MCF 10A (cell line): ENCODE results near the gene RNF213. TPM values are rescaled to one million over a fixed set of nuclear protein-coding genes. Genes with fewer than 3 reads are reported as not detected.

Source experiments
- BruUV-seq: library from RNA; stranded (reverse); fragments of 400-500 nt; replicated peaks from 2 replicates; lab custom pipeline; 2021; lab: Mats Ljungman, UMichigan
- CTCF ChIA-PET: fragments of 300-600 bp; sonication (Branson Sonifier 250); formaldehyde crosslinking; extraction: SDS; loops from one replicate; lab custom pipeline; 2021; ENCODE audit warnings: antibody characterized with exemption, inconsistent platforms; lab: Yijun Ruan, JAX
- POLR2A ChIA-PET: fragments of 300-600, 350-650 bp; sonication (Branson Sonifier 250); formaldehyde crosslinking; extraction: SDS; loops from one replicate; lab custom pipeline; 2020; ENCODE audit warnings: antibody characterized with exemption, inconsistent platforms; lab: Yijun Ruan, JAX
- DNase-seq: peaks from one replicate; pipeline ENCODE4 v3.0.0-alpha.2; 2018; ENCODE audit not compliant: unreplicated experiment
- H3K27ac Mint-ChIP-seq: one replicate; pipeline ENCODE4 v1.8.0; 2022; ENCODE audit warnings: mild to moderate bottlenecking, low read depth, mixed read lengths; ENCODE audit not compliant: unreplicated experiment
- H3K27me3 Mint-ChIP-seq: one replicate; pipeline ENCODE4 v1.8.0; 2022; ENCODE audit warnings: mixed read lengths; ENCODE audit not compliant: insufficient read depth, unreplicated experiment
- H3K36me3 Mint-ChIP-seq: one replicate; pipeline ENCODE4 v1.8.0; 2022; ENCODE audit warnings: mild to moderate bottlenecking, moderate library complexity, mixed read lengths; ENCODE audit not compliant: insufficient read depth, unreplicated experiment
- H3K4me1 Mint-ChIP-seq: one replicate; pipeline ENCODE4 v1.8.0; 2022; ENCODE audit warnings: mixed read lengths; ENCODE audit not compliant: insufficient read depth, unreplicated experiment
- H3K4me3 Mint-ChIP-seq: one replicate; pipeline ENCODE4 v1.8.0; 2022; ENCODE audit warnings: mild to moderate bottlenecking, moderate library complexity, mixed read lengths; ENCODE audit not compliant: unreplicated experiment
- H3K9me3 Mint-ChIP-seq: one replicate; pipeline ENCODE4 v1.8.0; 2022; ENCODE audit warnings: mixed read lengths; ENCODE audit not compliant: unreplicated experiment
- CTCF ChIP-seq: fragments of 200-600 bp; IDR thresholded peaks from one replicate; pipeline ENCODE4 v1.8.0; 2022; ENCODE audit warnings: antibody characterized with exemption, mild to moderate bottlenecking; ENCODE audit not compliant: unreplicated experiment
- intact Hi-C: fragments of 100-400 bp; cut with micrococcal nuclease; formaldehyde crosslinking; loops from 2 replicates; pipeline ENCODE4 v1.14.1; 2022
- total RNA-seq: library from RNA; stranded (reverse); gene quantifications from 2 replicates; pipeline ENCODE4 v1.2.3, GENCODE V29; 2022

RNF213 gene
- total RNA-seq, 1 experiment from 2014 or later, result 50.5 TPM

GRCh38 chr17:80353718-80354275 lies 93.1 kb downstream of the RNF213 start:
- intact Hi-C loops, result no loop called here

GRCh38 chr17:80354336-80354735 lies 93.7 kb downstream of the RNF213 start:
- Mint-ChIP-seq H3K9me3 (no peaks in the 10 kb centered on the region), H3K4me1 (no peaks in the 10 kb centered on the region), H3K27me3 (no peaks in the 10 kb centered on the region), H3K36me3 (peaks cover 81% of the 10 kb centered on the region), H3K4me3 (no peak overlapping the region), H3K27ac (no peak overlapping the region)
- no TSS peak for BruUV-seq
- ChIA-PET CTCF (no interaction called here), POLR2A (no interaction called here)
- no peak for DNase-seq
- no peak for TF ChIP-seq CTCF
- intact Hi-C loops, result no loop called here

More at GRCh38 chr17:80353718-80354275, 93.1 kb downstream of the RNF213 start:
- Mint-ChIP-seq H3K27me3 (no peaks in the 10 kb centered on the region), H3K36me3 (peaks cover 81% of the 10 kb centered on the region), H3K9me3 (no peaks in the 10 kb centered on the region), H3K27ac (no peak overlapping the region), H3K4me3 (no peak overlapping the region), H3K4me1 (no peaks in the 10 kb centered on the region)
- no peak for DNase-seq
- no TSS peak for BruUV-seq
- TF ChIP-seq CTCF, result no peak
- ChIA-PET CTCF (no interaction called here), POLR2A (no interaction called here)

GRCh38 chr17:80356231-80356856 lies 95.7 kb downstream of the RNF213 start:
- CTCF ChIA-PET, result no interaction called here
- no peaks in the 10 kb centered on the region for H3K27me3 Mint-ChIP-seq
- POLR2A ChIA-PET, result interaction anchor here (0.6 kb wide), 1 partner anchor 208 kb away, joined by 3 read pairs; no protein-coding TSS in a partner anchor
- no peak for DNase-seq
- BruUV-seq, result no TSS peak
- no peaks in the 10 kb centered on the region for H3K4me1 Mint-ChIP-seq
- intact Hi-C loops, result no loop called here
- no peaks in the 10 kb centered on the region for H3K9me3 Mint-ChIP-seq
- H3K36me3 Mint-ChIP-seq, result peaks cover 81% of the 10 kb centered on the region
- no peak for TF ChIP-seq CTCF
- no peak overlapping the region for H3K4me3 Mint-ChIP-seq
- no peak overlapping the region for H3K27ac Mint-ChIP-seq

- no TSS peak for BruUV-seq
- intact Hi-C loops, result no loop called here
- no peaks in the 10 kb centered on the region for H3K27me3 Mint-ChIP-seq
- H3K9me3 Mint-ChIP-seq, result no peaks in the 10 kb centered on the region
- ChIA-PET POLR2A (no interaction called here), CTCF (no interaction called here)
- DNase-seq, result no peak
- H3K4me3 Mint-ChIP-seq, result no peak overlapping the region
- no peak for TF ChIP-seq CTCF
- no peak overlapping the region for H3K27ac Mint-ChIP-seq
- H3K4me1 Mint-ChIP-seq, result no peaks in the 10 kb centered on the region
- H3K36me3 Mint-ChIP-seq, result peaks cover 76% of the 10 kb centered on the region
Observed at GRCh38 chr17:80358131-80358530, 97.5 kb downstream of the RNF213 start.
